ENCODE measurements around the gene ZNF641. TPM values are rescaled to one million over a fixed set of nuclear protein-coding genes. Genes with fewer than 3 reads are reported as not detected.

The ZNF641 gene
- total and polyA plus RNA-seq, 2 of the 13 experiments (the other 11 are each of a cell fraction or from before 2014, with no cell fraction given), result 4.4 to 6.6 TPM

- 0 out of 2 replicates have a peak, but pooled peaks have one; percentile 16 for TF ChIP-seq SIN3A (IDR thresholded peaks at IDR 0.05; ENCODE audit: borderline replicate concordance, low read depth, low read length)
- no peak for TF ChIP-seq ZNF205 (CRISPR knock-in tag; IDR thresholded peaks at IDR 0.05)
- TF ChIP-seq ZNF292 (CRISPR knock-in tag; IDR thresholded peaks at IDR 0.05; ENCODE audit: borderline replicate concordance, low read depth), result 0 out of 2 replicates have a peak, but pooled peaks have one; percentile 45
- TF ChIP-seq UBTF (CRISPR knock-in tag; IDR thresholded peaks at IDR 0.05), result no peak; the same call in 1 of the 2 replicates
- TF ChIP-seq ASH2L (IDR thresholded peaks at IDR 0.05; ENCODE audit: insufficient read length, low read depth, low read length), result peak; percentile 37
- TF ChIP-seq HIC2 (CRISPR knock-in tag; IDR thresholded peaks at IDR 0.05; ENCODE audit: low read depth), result peak; percentile 40; the same call in 1 of the 2 replicates
- no peak for TF ChIP-seq ZNF225 (CRISPR knock-in tag; IDR thresholded peaks at IDR 0.05)
- TF ChIP-seq FOXK1 (CRISPR knock-in tag; IDR thresholded peaks at IDR 0.05; ENCODE audit: borderline replicate concordance, low read depth), result no peak
- TF ChIP-seq ZNF777 (CRISPR knock-in tag; IDR thresholded peaks at IDR 0.05), result no peak; the same call in 1 of the 2 replicates
- TF ChIP-seq THAP11 (CRISPR knock-in tag; IDR thresholded peaks at IDR 0.05), result peak; percentile 19
- no peak for TF ChIP-seq ZNF232 (CRISPR knock-in tag; IDR thresholded peaks at IDR 0.05; ENCODE audit: borderline replicate concordance)
- TF ChIP-seq ZHX2 (IDR thresholded peaks at IDR 0.05; ENCODE audit: low read depth), result no peak
- no peak for TF ChIP-seq ZHX2 (CRISPR knock-in tag; IDR thresholded peaks at IDR 0.05; ENCODE audit: borderline replicate concordance)
- no peak for TF ChIP-seq SP1 (IDR thresholded peaks at IDR 0.05)
- no peak for TF ChIP-seq SP1 (CRISPR knock-in tag; IDR thresholded peaks at IDR 0.05)
- TF ChIP-seq ZNF501 (CRISPR knock-in tag; IDR thresholded peaks at IDR 0.05), result 0 out of 2 replicates have a peak, but pooled peaks have one; percentile 40
- peak; percentile 81 for TF ChIP-seq SKI (IDR thresholded peaks at IDR 0.05; ENCODE audit: partially characterized antibody)
These were observed at the start of gene ZNF641 (continued) for GRCh38 chr12:48350249-48351021.

Measured in HepG2 (cell line).